Fibroblast of lung (primary cell): ENCODE data around the gene SLC44A1. TPM values are rescaled to one million over a fixed set of nuclear protein-coding genes. Genes with fewer than 3 reads are reported as not detected.

Experiments
- DNase-seq, 2 donors: peaks; one replicate each; pipeline versions ENCODE4 v3.0.0 to v3.0.0-alpha.2; 2010; ENCODE audit warnings: low read depth in 2 of 2
- H2AFZ ChIP-seq: 2 replicates; pipeline ENCODE4 v1.5.1; 2012; ENCODE audit warnings: low read length, control low read depth, inconsistent platforms
- H3K27ac ChIP-seq: 2 replicates; pipeline ENCODE4 v1.5.1; 2011; ENCODE audit warnings: low read length, control low read depth; ENCODE audit not compliant: insufficient read depth
- H3K27me3 ChIP-seq: 2 replicates; pipeline ENCODE4 v1.5.1; 2011; ENCODE audit warnings: mild to moderate bottlenecking, low read length; ENCODE audit not compliant: control insufficient read depth, insufficient read depth
- H3K36me3 ChIP-seq: 2 replicates; pipeline ENCODE4 v1.5.1; 2011; ENCODE audit warnings: low read length; ENCODE audit not compliant: control insufficient read depth, insufficient read depth
- H3K4me1 ChIP-seq: 2 replicates; pipeline ENCODE4 v1.5.1; 2011; ENCODE audit warnings: low read length; ENCODE audit not compliant: control insufficient read depth, insufficient read depth; ENCODE audit errors: extremely low read depth
- H3K4me2 ChIP-seq: 2 replicates; pipeline ENCODE4 v1.5.1; 2011; ENCODE audit warnings: low read length, control low read depth; ENCODE audit not compliant: insufficient read depth; ENCODE audit errors: extremely low read depth
- H3K4me3 ChIP-seq, 4 experiments: fragments of 200-600 bp in 1 of 4; sonication (generic) in 1 of 4; replicated peaks in 1 of 4; 2 replicates each; pipeline ENCODE4 v1.5.1; 2011 to 2016; ENCODE audit warnings: low read length in 4 of 4, low read depth in 3 of 4, mild to moderate bottlenecking in 3 of 4, control low read depth in 2 of 4, inconsistent platforms in 1 of 4, mixed read lengths in 1 of 4; ENCODE audit not compliant: insufficient read depth in 1 of 4; ENCODE audit errors: control extremely low read depth in 1 of 4
- H3K79me2 ChIP-seq: 2 replicates; pipeline ENCODE4 v1.5.1; 2012; ENCODE audit warnings: mild to moderate bottlenecking, low read length, inconsistent platforms; ENCODE audit not compliant: control insufficient read depth, insufficient read depth
- H3K9ac ChIP-seq: 2 replicates; pipeline ENCODE4 v1.5.1; 2011; ENCODE audit warnings: mild to moderate bottlenecking, low read length, control low read depth; ENCODE audit not compliant: insufficient read depth
- H3K9me3 ChIP-seq: 2 replicates; pipeline ENCODE4 v1.5.1; 2012; ENCODE audit warnings: low read depth, low read length; ENCODE audit not compliant: control insufficient read depth, insufficient read depth
- H4K20me1 ChIP-seq: 2 replicates; pipeline ENCODE4 v1.5.1; 2011; ENCODE audit warnings: low read length; ENCODE audit not compliant: control insufficient read depth, insufficient read depth; ENCODE audit errors: extremely low read depth
- CTCF ChIP-seq, 2 donors: IDR thresholded peaks in 1 of 2; conservative IDR thresholded peaks in 1 of 2; 1 replicate in 1 of 2; 2 replicates in 1 of 2; pipeline ENCODE4 v1.5.1; 2011 to 2012; ENCODE audit warnings: low read length in 2 of 2, control low read depth in 1 of 2, inconsistent platforms in 1 of 2, low read depth in 1 of 2, mild to moderate bottlenecking in 1 of 2
- EZH2 ChIP-seq: IDR thresholded peaks from 2 replicates; pipeline ENCODE4 v1.5.1; 2012; ENCODE audit warnings: low read length, control low read depth, mild to moderate bottlenecking; ENCODE audit errors: missing control alignments
- polyA plus RNA-seq, 2 donors: library from polyadenylated mRNA; depleted of rRNA in 1 of 2; stranded (reverse) in 1 of 2; unstranded in 1 of 2; fragments of >200 nt; gene quantifications; 2 replicates each; pipeline ENCODE4 v1.2.1, GENCODE V29; 2011 to 2012; ENCODE audit warnings: missing spikeins in 1 of 2
- total RNA-seq: library from RNA; depleted of rRNA; stranded (reverse); fragments of >200 nt; gene quantifications from 2 replicates; pipeline ENCODE4 v1.2.1, GENCODE V29; 2014

The SLC44A1 gene
- total and polyA plus RNA-seq, 2 donors (not counting 1 experiment from before 2014, with no cell fraction given): 35.9 to 54.2 TPM

- H3K4me1 ChIP-seq: no peaks in the 10 kb centered on the region
Observed at GRCh38 chr9:105416840-105417239, 172.4 kb downstream of the SLC44A1 start.

GRCh38 chr9:105418588-105419500, 174.4 kb downstream of the SLC44A1 start:
- no peaks in the 10 kb centered on the region for H3K9me3 ChIP-seq
- no peak overlapping the region for H3K9ac ChIP-seq
- no peaks in the 10 kb centered on the region for H3K27me3 ChIP-seq
- H3K36me3 ChIP-seq: no peaks in the 10 kb centered on the region
- no peak for TF ChIP-seq EZH2
- TF ChIP-seq CTCF (conservative IDR thresholded peaks at IDR 0.05 in 1 of 2, IDR thresholded peaks at IDR 0.05 in 1 of 2; ENCODE audit: low read depth in 1 of 2, low read length in 2 of 2): no peak
- no peak overlapping the region for H3K27ac ChIP-seq
- no peaks in the 10 kb centered on the region for H3K4me1 ChIP-seq
- H3K79me2 ChIP-seq: no peaks in the 10 kb centered on the region
- no peak overlapping the region for H2AFZ ChIP-seq
- no peak overlapping the region for H3K4me3 ChIP-seq
- H3K4me2 ChIP-seq: no peak overlapping the region
- no peaks in the 10 kb centered on the region for H4K20me1 ChIP-seq
- no peak for DNase-seq

More at GRCh38 chr9:105416840-105417239, 172.4 kb downstream of the SLC44A1 start:
- no peaks in the 10 kb centered on the region for H3K9me3 ChIP-seq
- no peaks in the 10 kb centered on the region for H3K36me3 ChIP-seq
- H3K27ac ChIP-seq: no peak overlapping the region
- H3K79me2 ChIP-seq: no peaks in the 10 kb centered on the region
- TF ChIP-seq EZH2: no peak
- TF ChIP-seq CTCF (conservative IDR thresholded peaks at IDR 0.05 in 1 of 2, IDR thresholded peaks at IDR 0.05 in 1 of 2; ENCODE audit: low read depth in 1 of 2, low read length in 2 of 2): no peak
- no peaks in the 10 kb centered on the region for H4K20me1 ChIP-seq
- H3K9ac ChIP-seq: no peak overlapping the region
- H3K4me3 ChIP-seq: no peak overlapping the region
- H2AFZ ChIP-seq: no peak overlapping the region
- H3K27me3 ChIP-seq: no peaks in the 10 kb centered on the region
- no peak overlapping the region for H3K4me2 ChIP-seq
- no peak for DNase-seq

- Histone ChIP-seq H3K4me2 (no peak overlapping the region), H3K36me3 (no peaks in the 10 kb centered on the region), H4K20me1 (no peaks in the 10 kb centered on the region), H3K27me3 (no peaks in the 10 kb centered on the region), H3K4me1 (no peaks in the 10 kb centered on the region), H2AFZ (no peak overlapping the region), H3K4me3 (no peak overlapping the region), H3K79me2 (no peaks in the 10 kb centered on the region), H3K9me3 (no peaks in the 10 kb centered on the region), H3K9ac (no peak overlapping the region), H3K27ac (no peak overlapping the region)
- no peak for DNase-seq
- no peak for TF ChIP-seq CTCF (conservative IDR thresholded peaks at IDR 0.05 in 1 of 2, IDR thresholded peaks at IDR 0.05 in 1 of 2; ENCODE audit: low read depth in 1 of 2, low read length in 2 of 2)
- TF ChIP-seq EZH2: no peak
Observed at GRCh38 chr9:105419816-105420597, 175.6 kb downstream of the SLC44A1 start.
